WTC11 (cell line): ENCODE measurements around the gene PAM16.

Source experiments
- CREB1 ChIP-seq: sonication (generic); formaldehyde crosslinking; IDR thresholded peaks from 2 replicates; pipeline ENCODE4 v1.8.0; 2023; ENCODE audit warnings: mild to moderate bottlenecking, missing genetic modification reagents
- CTCF ChIP-seq: fragments of 200-600 bp; IDR thresholded peaks from 2 replicates; pipeline ENCODE4 v1.8.0; 2022; ENCODE audit warnings: antibody characterized with exemption
- NR3C1 ChIP-seq: sonication (generic); formaldehyde crosslinking; conservative IDR thresholded peaks from 2 replicates; pipeline ENCODE4 v1.8.1; 2023; ENCODE audit warnings: low read depth, mild to moderate bottlenecking, missing genetic modification reagents
- SMAD3 ChIP-seq: sonication (generic); formaldehyde crosslinking; IDR thresholded peaks from 2 replicates; pipeline ENCODE4 v1.8.0; 2022; ENCODE audit warnings: missing genetic modification reagents, mild to moderate bottlenecking, borderline replicate concordance
- SP1 ChIP-seq: sonication (generic); formaldehyde crosslinking; conservative IDR thresholded peaks from 2 replicates; pipeline ENCODE4 v1.8.1; 2022; ENCODE audit warnings: missing genetic modification reagents
- TCF7 ChIP-seq: sonication (generic); formaldehyde crosslinking; IDR thresholded peaks from 2 replicates; pipeline ENCODE4 v1.8.0; 2022; ENCODE audit warnings: mild to moderate bottlenecking, low read depth, missing genetic modification reagents, moderate library complexity
- ZBTB21 ChIP-seq: sonication (generic); formaldehyde crosslinking; IDR thresholded peaks from 2 replicates; pipeline ENCODE4 v1.8.1; 2023; ENCODE audit warnings: mild to moderate bottlenecking, missing genetic modification reagents, borderline replicate concordance
- TF ChIP-seq, protein P1 (sequence below): sonication (generic); formaldehyde crosslinking; IDR thresholded peaks from 2 replicates; pipeline ENCODE4 v1.8.1; 2022; ENCODE audit warnings: low read depth, mild to moderate bottlenecking, moderate library complexity, missing genetic modification reagents, borderline replicate concordance
- TF ChIP-seq, protein P2 (sequence below): sonication (generic); formaldehyde crosslinking; IDR thresholded peaks from 2 replicates; pipeline ENCODE4 v1.8.0; 2022; ENCODE audit warnings: mild to moderate bottlenecking, missing genetic modification reagents
- TF ChIP-seq, protein P3 (sequence below): sonication (generic); formaldehyde crosslinking; IDR thresholded peaks from 2 replicates; pipeline ENCODE4 v1.8.1; 2023; ENCODE audit warnings: mild to moderate bottlenecking, missing genetic modification reagents, moderate library complexity
- TF ChIP-seq, protein P4 (sequence below): sonication (generic); formaldehyde crosslinking; IDR thresholded peaks from 2 replicates; pipeline ENCODE4 v1.8.0; 2022; ENCODE audit warnings: mild to moderate bottlenecking, missing genetic modification reagents
- TF ChIP-seq, protein P5 (sequence below): sonication (generic); formaldehyde crosslinking; IDR thresholded peaks from 2 replicates; pipeline ENCODE4 v1.8.1; 2022; ENCODE audit warnings: mild to moderate bottlenecking, moderate library complexity, missing genetic modification reagents
- TF ChIP-seq, protein P6 (sequence below): fragments of 250-450 bp; sonication (Bioruptor Pico); IDR thresholded peaks from 2 replicates; pipeline ENCODE4 v1.9.0; 2021; ENCODE audit warnings: moderate library complexity, mild to moderate bottlenecking, inconsistent platforms, borderline replicate concordance

GRCh38 chr16:4366016-4366415, 14.9 kb upstream of the PAM16 start:
- TF ChIP-seq, protein P1, sequence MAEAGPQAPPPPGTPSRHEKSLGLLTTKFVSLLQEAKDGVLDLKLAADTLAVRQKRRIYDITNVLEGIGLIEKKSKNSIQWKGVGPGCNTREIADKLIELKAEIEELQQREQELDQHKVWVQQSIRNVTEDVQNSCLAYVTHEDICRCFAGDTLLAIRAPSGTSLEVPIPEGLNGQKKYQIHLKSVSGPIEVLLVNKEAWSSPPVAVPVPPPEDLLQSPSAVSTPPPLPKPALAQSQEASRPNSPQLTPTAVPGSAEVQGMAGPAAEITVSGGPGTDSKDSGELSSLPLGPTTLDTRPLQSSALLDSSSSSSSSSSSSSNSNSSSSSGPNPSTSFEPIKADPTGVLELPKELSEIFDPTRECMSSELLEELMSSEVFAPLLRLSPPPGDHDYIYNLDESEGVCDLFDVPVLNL: no peak
- TF ChIP-seq, protein P2, sequence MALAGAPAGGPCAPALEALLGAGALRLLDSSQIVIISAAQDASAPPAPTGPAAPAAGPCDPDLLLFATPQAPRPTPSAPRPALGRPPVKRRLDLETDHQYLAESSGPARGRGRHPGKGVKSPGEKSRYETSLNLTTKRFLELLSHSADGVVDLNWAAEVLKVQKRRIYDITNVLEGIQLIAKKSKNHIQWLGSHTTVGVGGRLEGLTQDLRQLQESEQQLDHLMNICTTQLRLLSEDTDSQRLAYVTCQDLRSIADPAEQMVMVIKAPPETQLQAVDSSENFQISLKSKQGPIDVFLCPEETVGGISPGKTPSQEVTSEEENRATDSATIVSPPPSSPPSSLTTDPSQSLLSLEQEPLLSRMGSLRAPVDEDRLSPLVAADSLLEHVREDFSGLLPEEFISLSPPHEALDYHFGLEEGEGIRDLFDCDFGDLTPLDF (CRISPR knock-in tag): no peak
- TF ChIP-seq SP1 (CRISPR knock-in tag) (no peak), SMAD3 (no peak), NR3C1 (CRISPR knock-in tag) (no peak), CTCF (no peak), TCF7 (CRISPR knock-in tag) (no peak), ZBTB21 (no peak), CREB1 (no peak)
- TF ChIP-seq, protein P3, sequence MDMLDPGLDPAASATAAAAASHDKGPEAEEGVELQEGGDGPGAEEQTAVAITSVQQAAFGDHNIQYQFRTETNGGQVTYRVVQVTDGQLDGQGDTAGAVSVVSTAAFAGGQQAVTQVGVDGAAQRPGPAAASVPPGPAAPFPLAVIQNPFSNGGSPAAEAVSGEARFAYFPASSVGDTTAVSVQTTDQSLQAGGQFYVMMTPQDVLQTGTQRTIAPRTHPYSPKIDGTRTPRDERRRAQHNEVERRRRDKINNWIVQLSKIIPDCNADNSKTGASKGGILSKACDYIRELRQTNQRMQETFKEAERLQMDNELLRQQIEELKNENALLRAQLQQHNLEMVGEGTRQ (CRISPR knock-in tag): no peak
- TF ChIP-seq, protein P4, sequence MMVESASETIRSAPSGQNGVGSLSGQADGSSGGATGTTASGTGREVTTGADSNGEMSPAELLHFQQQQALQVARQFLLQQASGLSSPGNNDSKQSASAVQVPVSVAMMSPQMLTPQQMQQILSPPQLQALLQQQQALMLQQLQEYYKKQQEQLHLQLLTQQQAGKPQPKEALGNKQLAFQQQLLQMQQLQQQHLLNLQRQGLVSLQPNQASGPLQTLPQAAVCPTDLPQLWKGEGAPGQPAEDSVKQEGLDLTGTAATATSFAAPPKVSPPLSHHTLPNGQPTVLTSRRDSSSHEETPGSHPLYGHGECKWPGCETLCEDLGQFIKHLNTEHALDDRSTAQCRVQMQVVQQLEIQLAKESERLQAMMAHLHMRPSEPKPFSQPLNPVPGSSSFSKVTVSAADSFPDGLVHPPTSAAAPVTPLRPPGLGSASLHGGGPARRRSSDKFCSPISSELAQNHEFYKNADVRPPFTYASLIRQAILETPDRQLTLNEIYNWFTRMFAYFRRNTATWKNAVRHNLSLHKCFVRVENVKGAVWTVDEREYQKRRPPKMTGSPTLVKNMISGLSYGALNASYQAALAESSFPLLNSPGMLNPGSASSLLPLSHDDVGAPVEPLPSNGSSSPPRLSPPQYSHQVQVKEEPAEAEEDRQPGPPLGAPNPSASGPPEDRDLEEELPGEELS (CRISPR knock-in tag): no peak
- TF ChIP-seq, protein P5, sequence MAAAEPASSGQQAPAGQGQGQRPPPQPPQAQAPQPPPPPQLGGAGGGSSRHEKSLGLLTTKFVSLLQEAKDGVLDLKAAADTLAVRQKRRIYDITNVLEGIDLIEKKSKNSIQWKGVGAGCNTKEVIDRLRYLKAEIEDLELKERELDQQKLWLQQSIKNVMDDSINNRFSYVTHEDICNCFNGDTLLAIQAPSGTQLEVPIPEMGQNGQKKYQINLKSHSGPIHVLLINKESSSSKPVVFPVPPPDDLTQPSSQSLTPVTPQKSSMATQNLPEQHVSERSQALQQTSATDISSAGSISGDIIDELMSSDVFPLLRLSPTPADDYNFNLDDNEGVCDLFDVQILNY (CRISPR knock-in tag): no peak
- TF ChIP-seq, protein P6, sequence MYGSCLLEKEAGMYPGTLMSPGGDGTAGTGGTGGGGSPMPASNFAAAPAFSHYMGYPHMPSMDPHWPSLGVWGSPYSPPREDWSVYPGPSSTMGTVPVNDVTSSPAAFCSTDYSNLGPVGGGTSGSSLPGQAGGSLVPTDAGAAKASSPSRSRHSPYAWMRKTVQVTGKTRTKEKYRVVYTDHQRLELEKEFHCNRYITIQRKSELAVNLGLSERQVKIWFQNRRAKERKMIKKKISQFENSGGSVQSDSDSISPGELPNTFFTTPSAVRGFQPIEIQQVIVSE (CRISPR knock-in tag): no peak
